ENCODE data around the gene ZSWIM6.

The ZSWIM6 gene

GRCh38 chr5:61331407-61332357 lies at the start of gene ZSWIM6:
Gene ZSWIM6 (plus strand): TSS chr5:61332258. CDS start chr5:61332273, 15 bp downstream.
- peak; percentile 100 for DNase-seq

- DNase-seq = no peak
Observed at GRCh38 chr5:61283471-61283870, 48.6 kb upstream of the ZSWIM6 start.

- no peak for DNase-seq
Observed at GRCh38 chr5:61285531-61285930, 46.5 kb upstream of the ZSWIM6 start.

GRCh38 chr5:61286446-61287132 lies 45.5 kb upstream of the ZSWIM6 start:
- no peak for DNase-seq

- no peak for DNase-seq
Observed at GRCh38 chr5:61287474-61287873, 44.6 kb upstream of the ZSWIM6 start.

- no peak for DNase-seq
Observed at GRCh38 chr5:61289241-61289640, 42.8 kb upstream of the ZSWIM6 start.

- DNase-seq = no peak
Observed at GRCh38 chr5:61289669-61290306, 42.3 kb upstream of the ZSWIM6 start.

GRCh38 chr5:61290791-61291210 lies 41.3 kb upstream of the ZSWIM6 start:
- DNase-seq = no peak

- no peak for DNase-seq
Observed at GRCh38 chr5:61292062-61292657, 39.9 kb upstream of the ZSWIM6 start.

- DNase-seq = no peak
Observed at GRCh38 chr5:61293071-61293470, 39.0 kb upstream of the ZSWIM6 start.

- no peak for DNase-seq
Observed at GRCh38 chr5:61293873-61294272, 38.2 kb upstream of the ZSWIM6 start.

- no peak for DNase-seq
Observed at GRCh38 chr5:61295365-61295764, 36.7 kb upstream of the ZSWIM6 start.

- no peak for DNase-seq
Observed at GRCh38 chr5:61298066-61298465, 34.0 kb upstream of the ZSWIM6 start.

GRCh38 chr5:61298580-61298979 lies 33.5 kb upstream of the ZSWIM6 start:
- no peak for DNase-seq

GRCh38 chr5:61299261-61299681 lies 32.8 kb upstream of the ZSWIM6 start:
- DNase-seq = no peak

GRCh38 chr5:61301341-61302199 lies 30.5 kb upstream of the ZSWIM6 start:
- DNase-seq = peak; percentile 80

GRCh38 chr5:61302200-61302563 lies 29.9 kb upstream of the ZSWIM6 start:
- no peak for DNase-seq

GRCh38 chr5:61303346-61303745 lies 28.7 kb upstream of the ZSWIM6 start:
- no peak for DNase-seq

GRCh38 chr5:61304590-61305381 lies 27.3 kb upstream of the ZSWIM6 start:
- DNase-seq = no peak

GRCh38 chr5:61306531-61307131 lies 25.4 kb upstream of the ZSWIM6 start:
- DNase-seq = no peak

- DNase-seq = no peak
Observed at GRCh38 chr5:61307191-61307590, 24.9 kb upstream of the ZSWIM6 start.

Measured in left hindlimb (tissue), 1 donor.